Measurements from ENCODE around the gene SPON1.

GRCh38 chr11:14245444-14245843, 282.9 kb downstream of the SPON1 start:
- no peak for TF ChIP-seq POLR2A (IDR thresholded peaks at IDR 0.05)
- TF ChIP-seq CTCF (IDR thresholded peaks at IDR 0.05) = no peak

Data from ovary (tissue), 3 donors.